Activated CD4-positive, alpha-beta T cell treated with anti-CD3 and anti-CD28 coated beads, Interleukin-10, Interleukin-2, amounts not matched to agents 100 ng/mL and 50 ng/mL, durations not matched to agents 16 hours and 8 hours (primary cell): ENCODE results near the gene SLC22A16.

Experiments used
- DNase-seq: peaks from one replicate; pipeline ENCODE4 v3.0.0-alpha.2; 2020

The SLC22A16 gene

DNA sequence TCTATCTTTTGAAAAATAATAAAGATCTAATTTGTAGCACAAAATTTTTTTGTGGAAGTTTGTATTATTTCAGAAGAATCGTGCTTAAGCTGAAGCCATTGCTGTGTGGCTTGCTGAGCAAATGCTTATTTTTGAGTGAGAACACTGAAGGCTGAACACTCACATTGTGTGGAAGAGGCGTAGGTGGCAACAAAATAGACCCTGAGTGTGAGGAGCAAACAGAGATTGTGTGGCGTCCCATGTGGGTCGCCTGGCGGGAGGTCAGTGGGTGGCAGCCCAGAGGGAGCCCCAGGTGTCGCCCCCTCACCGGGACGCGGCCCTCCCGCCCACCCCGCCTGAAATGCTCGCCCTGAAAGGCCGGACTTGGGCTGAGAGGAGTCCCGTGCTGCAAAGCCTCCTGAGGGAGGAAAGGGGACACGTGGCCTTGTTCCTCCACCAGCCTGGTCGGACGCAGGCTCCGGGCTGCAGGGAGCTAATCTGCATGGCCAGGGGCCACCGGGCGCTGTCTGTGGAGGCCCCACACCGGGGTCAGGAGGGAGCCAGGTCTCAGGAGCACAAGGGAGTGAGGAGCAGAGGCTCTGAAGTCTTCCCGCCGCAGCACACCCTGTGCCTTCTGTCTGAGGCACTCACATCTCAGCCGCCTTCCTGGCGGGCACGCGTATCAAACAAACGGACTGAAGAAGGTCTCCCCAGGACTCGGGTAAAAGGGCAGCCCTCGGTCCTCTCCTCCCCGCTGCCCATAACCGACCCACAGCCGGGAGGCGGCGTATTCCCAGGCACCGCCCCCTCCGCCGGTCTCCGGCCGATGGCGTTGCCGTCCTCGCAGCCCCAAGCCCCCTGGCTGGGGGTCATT is 77.0 kb downstream of the SLC22A16 start:
- DNase-seq: no peak

GRCh38 chr6:110398778-110399177 is 77.6 kb downstream of the SLC22A16 start:
- no peak for DNase-seq

GRCh38 chr6:110395221-110395620 is 81.2 kb downstream of the SLC22A16 start:
- DNase-seq: no peak

GRCh38 chr6:110394409-110394808 is 82.0 kb downstream of the SLC22A16 start:
- no peak for DNase-seq

DNA sequence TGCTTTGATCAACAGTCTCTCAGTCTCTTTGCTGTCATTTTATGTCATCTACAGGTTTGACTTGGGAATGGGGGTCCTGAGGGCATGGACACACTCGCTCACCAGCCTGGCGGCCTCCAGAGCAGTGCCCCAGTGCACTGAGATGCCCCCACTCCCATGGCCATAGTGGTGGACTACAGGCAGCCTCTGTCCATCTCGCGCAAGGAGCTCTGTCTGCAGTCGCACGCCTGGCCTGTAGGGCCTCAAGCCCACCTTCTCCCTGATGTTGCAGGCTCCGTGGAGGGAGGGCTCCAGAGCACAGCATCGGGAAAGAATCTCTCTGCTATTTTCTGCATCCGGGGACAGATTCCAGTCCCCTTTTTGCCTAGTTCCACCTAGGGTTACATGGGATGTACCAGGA is 83.7 kb downstream of the SLC22A16 start:
- DNase-seq: no peak

- DNase-seq: no peak
These were observed 86.0 kb downstream of the SLC22A16 start for GRCh38 chr6:110390404-110390803.

GRCh38 chr6:110389689-110390382 is 86.6 kb downstream of the SLC22A16 start:
- no peak for DNase-seq

DNA sequence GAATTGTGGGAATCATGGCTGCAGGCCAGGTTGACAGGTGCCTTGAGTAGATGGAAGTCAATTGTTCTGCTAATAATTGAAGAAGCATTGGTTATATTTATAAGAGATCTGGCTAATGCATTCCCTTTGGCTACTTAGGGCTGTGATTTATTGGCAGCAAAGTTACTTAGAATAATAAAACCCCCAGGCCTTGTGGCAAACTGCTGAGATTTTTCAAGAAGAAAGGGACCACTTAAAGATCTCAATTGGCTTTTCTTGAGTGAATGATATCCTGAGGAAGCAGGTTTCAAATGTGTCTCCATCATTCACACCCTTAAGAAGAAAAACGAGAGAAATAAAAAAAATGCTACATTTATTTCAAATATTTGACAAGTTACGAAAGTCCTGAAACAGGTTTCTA is 88.4 kb downstream of the SLC22A16 start:
- no peak for DNase-seq

- DNase-seq: no peak
These were observed 91.0 kb downstream of the SLC22A16 start for GRCh38 chr6:110385458-110385863.

- no peak for DNase-seq
These were observed 97.9 kb downstream of the SLC22A16 start for GRCh38 chr6:110378552-110378951.
